Measurements from ENCODE around the gene BRK1. TPM values are rescaled to one million over a fixed set of nuclear protein-coding genes. Genes with fewer than 3 reads are reported as not detected.

Gene BRK1
- total and polyA plus RNA-seq, 4 donors = 28.3 to 82.2 (median 67.9) TPM

- Histone ChIP-seq H3K9ac (ENCODE audit: low read depth in 1 of 2, low read length in 2 of 2) (peak within 1 kb of the TSS; percentile 47 to 88), H3K9me3 (ENCODE audit: control insufficient read depth in 4 of 4, low read length in 3 of 4) (no peaks in the 10 kb centered on the region), H3K27me3 (ENCODE audit: control insufficient read depth in 4 of 4, insufficient read depth in 4 of 4, low read length in 3 of 4) (no peaks in the 10 kb centered on the region), H3K4me3 (ENCODE audit: low read depth in 1 of 3, low read length in 3 of 3) (peak within 1 kb of the TSS; percentile 69 to 88 (median 85)), H3K27ac (ENCODE audit: low read depth in 1 of 2, low read length in 2 of 2) (peak within 1 kb of the TSS; percentile 83 to 89), H3K4me1 (ENCODE audit: control insufficient read depth in 4 of 4, insufficient read depth in 4 of 4, low read length in 3 of 4) (peaks cover 0 to 3% (median 0%) of the 10 kb centered on the region in 4 donors), H3K36me3 (ENCODE audit: control insufficient read depth in 4 of 4, insufficient read depth in 3 of 4, low read depth in 1 of 4, low read length in 3 of 4) (no peaks in the 10 kb centered on the region)
- peak; percentile 10 for TF ChIP-seq SP1 (IDR thresholded peaks at IDR 0.05)
- TF ChIP-seq TAF1 (conservative IDR thresholded peaks at IDR 0.05) = peak; percentile 45
- TF ChIP-seq RAD21 (IDR thresholded peaks at IDR 0.05) = peak; percentile 20 to 65
- peak; percentile 78 for TF ChIP-seq CTCF (IDR thresholded peaks at IDR 0.05; ENCODE audit: low read depth, low read length, missing input control)
- TF ChIP-seq HNF4A (conservative IDR thresholded peaks at IDR 0.05) = peak in 1 of 2 donors; percentile 18
- TF ChIP-seq NR2F2 (IDR thresholded peaks at IDR 0.05) = no peak
- TF ChIP-seq, protein P1, sequence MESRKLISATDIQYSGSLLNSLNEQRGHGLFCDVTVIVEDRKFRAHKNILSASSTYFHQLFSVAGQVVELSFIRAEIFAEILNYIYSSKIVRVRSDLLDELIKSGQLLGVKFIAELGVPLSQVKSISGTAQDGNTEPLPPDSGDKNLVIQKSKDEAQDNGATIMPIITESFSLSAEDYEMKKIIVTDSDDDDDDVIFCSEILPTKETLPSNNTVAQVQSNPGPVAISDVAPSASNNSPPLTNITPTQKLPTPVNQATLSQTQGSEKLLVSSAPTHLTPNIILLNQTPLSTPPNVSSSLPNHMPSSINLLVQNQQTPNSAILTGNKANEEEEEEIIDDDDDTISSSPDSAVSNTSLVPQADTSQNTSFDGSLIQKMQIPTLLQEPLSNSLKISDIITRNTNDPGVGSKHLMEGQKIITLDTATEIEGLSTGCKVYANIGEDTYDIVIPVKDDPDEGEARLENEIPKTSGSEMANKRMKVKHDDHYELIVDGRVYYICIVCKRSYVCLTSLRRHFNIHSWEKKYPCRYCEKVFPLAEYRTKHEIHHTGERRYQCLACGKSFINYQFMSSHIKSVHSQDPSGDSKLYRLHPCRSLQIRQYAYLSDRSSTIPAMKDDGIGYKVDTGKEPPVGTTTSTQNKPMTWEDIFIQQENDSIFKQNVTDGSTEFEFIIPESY (IDR thresholded peaks at IDR 0.05) = no peak
- DNase-seq (ENCODE audit: low spot score) = peak; percentile 78
- WGBS = 3% methylated on average over 76 of the region's 76 CpGs
Measured at GRCh38 chr3:10164546-10165393, 49.3 kb downstream of the BRK1 start, which contains the start of gene IRAK2. TSS of gene IRAK2 (plus strand) at chr3:10164919. CDS start at chr3:10164955, 36 bp downstream.

DNA sequence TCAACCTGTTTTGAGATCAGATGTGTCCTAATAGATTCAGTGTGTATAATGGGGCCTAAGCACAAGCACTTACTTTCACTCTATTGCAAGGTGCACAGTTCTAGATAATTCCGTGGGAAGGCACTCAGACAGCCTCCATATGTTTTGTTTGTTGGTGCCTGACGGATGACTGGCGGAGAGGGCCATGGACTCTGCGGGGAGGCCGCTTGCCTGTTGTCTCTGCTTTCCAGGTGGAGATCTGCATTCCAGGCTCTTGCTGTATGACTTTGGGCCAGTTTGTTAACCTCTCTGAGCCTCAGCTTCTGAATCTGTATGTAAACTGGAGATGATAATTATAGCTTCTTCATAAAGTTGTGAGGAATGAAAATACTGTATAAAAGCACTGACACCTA lies 50.7 kb downstream of the BRK1 start:
- Histone ChIP-seq H3K4me1 (ENCODE audit: control insufficient read depth in 4 of 4, insufficient read depth in 4 of 4, low read length in 3 of 4) (peaks cover 0 to 3% (median 0%) of the 10 kb centered on the region in 4 donors), H3K36me3 (ENCODE audit: control insufficient read depth in 4 of 4, insufficient read depth in 3 of 4, low read depth in 1 of 4, low read length in 3 of 4) (no peaks in the 10 kb centered on the region), H3K27me3 (ENCODE audit: control insufficient read depth in 4 of 4, insufficient read depth in 4 of 4, low read length in 3 of 4) (no peaks in the 10 kb centered on the region), H3K9me3 (ENCODE audit: control insufficient read depth in 4 of 4, low read length in 3 of 4) (no peaks in the 10 kb centered on the region), H3K27ac (ENCODE audit: low read depth in 1 of 2, low read length in 2 of 2) (no peak overlapping the region), H3K9ac (ENCODE audit: low read depth in 1 of 2, low read length in 2 of 2) (no peak overlapping the region), H3K4me3 (ENCODE audit: low read depth in 1 of 3, low read length in 3 of 3) (no peak overlapping the region)
- TF ChIP-seq EGR1 (IDR thresholded peaks at IDR 0.05; ENCODE audit: low read depth in 2 of 2) (no peak), CTCF (IDR thresholded peaks at IDR 0.05; ENCODE audit: low read depth, low read length, missing input control) (no peak), REST (IDR thresholded peaks at IDR 0.05) (no peak), HNF4A (conservative IDR thresholded peaks at IDR 0.05) (no peak), YY1 (IDR thresholded peaks at IDR 0.05) (no peak), FOXA2 (IDR thresholded peaks at IDR 0.05) (no peak), MAX (IDR thresholded peaks at IDR 0.05) (no peak), RXRA (IDR thresholded peaks at IDR 0.05) (no peak), RAD21 (IDR thresholded peaks at IDR 0.05) (no peak)
- WGBS = 96% methylated on average over 5 of the region's 5 CpGs
- DNase-seq (ENCODE audit: low spot score) = no peak

Data from liver (tissue), 9 donors.